GM10266 (cell line): Measurements from ENCODE around the gene IREB2.
"Not testable (repeated sequence)": the region's sequence is repeated elsewhere in the genome, so short reads cannot be mapped to it uniquely, and the experiment has no call there.

Experiments
- DNase-seq: peaks from one replicate; pipeline ENCODE4 v3.0.0; 2012; ENCODE audit errors: extremely low spot score
- TF ChIP-seq, protein P1 (sequence below): IDR thresholded peaks from 2 replicates; pipeline ENCODE4 v1.5.1; 2012; ENCODE audit warnings: mild to moderate bottlenecking, low read depth; ENCODE audit not compliant: control insufficient read depth, insufficient read depth; ENCODE audit errors: missing control alignments

The IREB2 gene

DNA sequence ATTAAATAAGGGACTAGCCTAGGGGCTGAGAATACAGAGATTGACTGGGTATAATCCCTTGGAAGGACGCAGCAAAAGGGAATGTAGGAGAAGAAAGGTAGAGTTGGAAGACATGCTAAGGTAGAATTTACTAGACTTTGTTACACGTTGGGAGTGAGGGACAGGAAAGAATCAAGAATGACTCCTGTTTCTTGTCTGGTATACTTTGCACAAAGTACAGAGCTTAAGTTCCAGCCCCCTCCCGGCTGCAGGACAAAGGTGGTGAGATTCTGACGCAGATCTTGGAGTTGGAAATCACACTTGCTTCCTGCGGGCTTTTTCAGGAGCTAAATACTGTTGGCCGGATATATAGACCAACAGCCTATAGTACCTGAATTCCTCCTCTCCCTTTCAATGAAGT lies 70.3 kb downstream of the IREB2 start:
- TF ChIP-seq, protein P1, sequence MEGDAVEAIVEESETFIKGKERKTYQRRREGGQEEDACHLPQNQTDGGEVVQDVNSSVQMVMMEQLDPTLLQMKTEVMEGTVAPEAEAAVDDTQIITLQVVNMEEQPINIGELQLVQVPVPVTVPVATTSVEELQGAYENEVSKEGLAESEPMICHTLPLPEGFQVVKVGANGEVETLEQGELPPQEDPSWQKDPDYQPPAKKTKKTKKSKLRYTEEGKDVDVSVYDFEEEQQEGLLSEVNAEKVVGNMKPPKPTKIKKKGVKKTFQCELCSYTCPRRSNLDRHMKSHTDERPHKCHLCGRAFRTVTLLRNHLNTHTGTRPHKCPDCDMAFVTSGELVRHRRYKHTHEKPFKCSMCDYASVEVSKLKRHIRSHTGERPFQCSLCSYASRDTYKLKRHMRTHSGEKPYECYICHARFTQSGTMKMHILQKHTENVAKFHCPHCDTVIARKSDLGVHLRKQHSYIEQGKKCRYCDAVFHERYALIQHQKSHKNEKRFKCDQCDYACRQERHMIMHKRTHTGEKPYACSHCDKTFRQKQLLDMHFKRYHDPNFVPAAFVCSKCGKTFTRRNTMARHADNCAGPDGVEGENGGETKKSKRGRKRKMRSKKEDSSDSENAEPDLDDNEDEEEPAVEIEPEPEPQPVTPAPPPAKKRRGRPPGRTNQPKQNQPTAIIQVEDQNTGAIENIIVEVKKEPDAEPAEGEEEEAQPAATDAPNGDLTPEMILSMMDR = no peak
- DNase-seq = no peak

DNA sequence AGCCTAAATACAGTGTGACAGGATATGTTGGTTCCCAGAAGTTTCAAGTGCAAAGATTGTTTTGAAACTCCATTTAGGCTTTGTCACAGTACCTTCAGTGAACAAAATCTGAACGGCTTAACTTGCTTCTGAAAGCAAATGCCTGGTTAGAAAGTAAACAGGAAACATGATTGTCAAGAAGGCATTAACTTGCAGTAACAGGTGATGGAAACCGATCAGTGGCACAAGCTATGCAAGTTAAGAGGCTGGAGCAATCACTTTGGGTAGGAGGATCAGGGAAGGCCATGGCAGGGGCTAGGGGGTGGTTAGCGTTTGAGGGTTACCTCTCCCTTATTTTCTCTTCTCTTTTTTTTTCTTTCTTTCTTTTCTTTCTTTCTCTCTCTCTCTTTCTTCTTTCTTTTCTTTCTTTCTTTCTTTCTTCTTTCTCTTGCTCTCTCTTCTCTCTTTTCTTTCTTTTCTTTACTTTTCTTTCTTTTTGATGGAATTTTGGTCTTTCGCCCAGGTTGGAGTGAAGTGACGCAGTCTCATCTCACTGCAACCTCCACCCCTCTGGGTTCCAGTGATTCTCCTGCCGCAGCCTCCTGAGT lies 71.8 kb downstream of the IREB2 start:
- TF ChIP-seq, protein P1 = no peak
- no peak for DNase-seq

DNA sequence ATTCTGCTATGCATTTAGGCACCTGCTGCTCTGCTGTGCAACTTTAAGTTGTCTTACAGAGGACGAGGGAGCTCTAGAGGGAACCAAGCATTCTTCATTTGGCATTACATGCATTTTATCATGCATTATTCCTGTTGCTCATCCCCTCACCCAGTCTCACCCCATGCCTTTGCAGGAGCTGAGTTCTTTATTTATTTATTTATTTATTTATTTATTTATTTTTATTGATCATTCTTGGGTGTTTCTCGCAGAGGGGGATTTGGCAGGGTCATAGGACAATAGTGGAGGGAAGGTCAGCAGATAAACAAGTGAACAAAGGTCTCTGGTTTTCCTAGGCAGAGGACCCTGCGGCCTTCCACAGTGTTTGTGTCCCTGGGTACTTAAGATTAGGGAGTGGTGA lies 82.0 kb downstream of the IREB2 start:
- not testable (repeated sequence) for DNase-seq

DNA sequence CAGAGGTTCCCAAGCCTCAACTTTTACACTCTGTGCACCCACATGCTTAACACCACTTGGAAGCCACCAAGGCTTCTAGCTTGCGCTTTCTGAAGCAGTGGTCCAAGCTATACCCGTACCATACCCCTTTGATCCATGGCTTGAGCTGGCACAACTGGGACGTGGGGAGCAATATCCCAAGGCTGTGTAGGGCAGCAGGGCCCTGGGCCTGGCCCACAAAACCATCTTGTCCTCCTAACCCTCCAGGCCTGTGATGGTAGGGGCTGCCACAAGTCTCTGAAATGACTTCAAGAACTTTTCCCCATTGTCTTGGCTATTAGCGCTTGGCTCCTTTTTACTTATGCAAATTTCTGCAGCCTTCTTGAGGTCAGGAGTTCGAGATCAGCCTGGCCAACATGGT lies 86.2 kb downstream of the IREB2 start:
- DNase-seq = no peak
- TF ChIP-seq, protein P1 = no peak

DNA sequence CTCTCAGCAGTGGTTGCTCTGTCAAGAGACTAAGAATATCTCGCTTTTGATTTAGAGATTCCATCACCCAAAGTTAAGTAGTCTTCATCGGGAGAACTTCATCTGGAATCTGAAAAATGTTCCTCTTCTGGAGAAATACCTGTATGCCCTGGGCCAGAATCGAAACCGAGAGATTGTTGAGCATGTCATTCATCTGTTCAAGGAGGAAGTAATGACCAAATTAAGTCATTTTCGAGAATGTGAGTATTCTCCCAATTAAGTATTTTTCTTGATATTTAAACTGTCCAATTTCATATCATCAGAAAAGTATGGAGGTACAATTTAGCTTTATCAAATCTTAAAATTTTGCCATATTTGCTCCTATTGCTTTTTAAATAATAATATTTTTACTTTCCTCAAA lies 89.3 kb downstream of the IREB2 start:
- no peak for DNase-seq
- TF ChIP-seq, protein P1 = no peak

DNA sequence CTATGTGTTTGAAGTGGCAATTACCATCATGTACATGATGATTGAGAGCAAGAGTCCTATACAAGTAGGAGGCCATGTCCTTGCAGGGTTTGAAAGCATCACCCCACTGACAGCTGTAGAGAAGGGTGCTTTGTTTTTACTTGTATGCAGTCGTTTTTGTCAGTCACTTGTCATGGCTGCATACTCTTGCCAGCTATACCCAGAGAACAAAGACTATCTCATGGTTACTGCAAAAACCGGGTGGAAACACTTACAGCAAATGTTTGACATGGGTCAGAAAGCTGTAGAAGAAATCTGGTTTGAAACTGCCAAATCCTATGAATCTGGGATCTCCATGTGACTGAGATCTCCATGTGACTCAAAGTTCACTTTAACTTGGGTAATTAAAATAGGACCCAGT lies 95.3 kb downstream of the IREB2 start:
- DNase-seq = no peak
- TF ChIP-seq, protein P1 = no peak

DNA sequence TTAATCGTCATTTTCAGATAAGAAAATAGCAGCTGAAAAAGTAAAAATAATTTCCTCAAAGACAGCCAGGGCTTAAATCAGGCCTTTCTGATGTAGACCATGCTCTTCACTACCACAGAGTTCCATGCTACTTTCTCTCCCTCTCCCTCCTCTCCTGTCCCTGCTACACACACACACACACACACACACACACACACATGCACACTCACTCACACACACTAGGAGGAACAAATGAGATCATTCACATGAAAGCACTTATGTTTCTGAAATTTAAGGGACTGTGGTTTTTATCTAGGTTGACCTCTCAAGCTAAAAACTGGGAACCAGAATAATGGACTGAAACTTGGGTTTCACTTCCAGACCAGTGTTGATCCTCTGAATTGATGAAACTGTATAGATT lies 98.1 kb downstream of the IREB2 start:
- TF ChIP-seq, protein P1 = no peak
- DNase-seq = no peak

DNA sequence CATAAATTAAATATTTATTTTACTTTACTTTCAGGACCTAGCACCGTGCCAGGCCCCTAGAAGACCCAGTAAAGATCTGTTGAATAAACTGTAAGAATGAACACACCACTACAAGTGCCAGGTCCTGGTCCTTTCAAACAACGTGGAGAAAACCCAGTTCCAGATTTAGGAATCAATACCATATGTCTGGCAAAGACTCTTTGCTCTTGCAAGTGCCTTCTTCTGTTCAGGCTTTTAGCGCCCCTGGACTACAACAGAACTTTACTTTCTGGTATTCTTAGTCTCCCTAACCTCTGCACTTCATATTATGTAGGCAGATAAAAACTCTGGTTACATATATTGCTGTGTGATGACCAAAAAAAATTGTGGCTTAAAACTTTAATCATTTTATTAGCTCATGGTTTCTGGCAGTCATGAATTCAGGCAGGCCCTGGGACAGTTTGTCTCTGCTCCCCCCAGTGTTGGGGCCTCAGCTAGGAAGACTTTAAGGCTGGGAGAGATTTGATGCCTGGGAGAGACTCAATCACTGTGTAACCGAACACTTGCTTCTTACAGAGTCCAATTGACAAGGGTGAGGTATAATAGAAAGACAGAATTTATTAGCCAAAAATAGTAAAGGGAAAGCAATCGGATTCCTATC lies 99.4 kb downstream of the IREB2 start:
- TF ChIP-seq, protein P1 = no peak
- no peak for DNase-seq
